GM23338 (cell line): Measurements from ENCODE around the gene MEAK7. TPM values are rescaled to one million over a fixed set of nuclear protein-coding genes. Genes with fewer than 3 reads are reported as not detected.

ENCODE experiments used
- ATAC-seq: fragments of 200-7000 bp; cut with Tn5 transposase; 3 replicates; pipeline ENCODE4 v1.9.1; 2020
- DNase-seq: peaks from one replicate; pipeline ENCODE4 v3.0.0-alpha.2; 2015; ENCODE audit warnings: low spot score
- H2AFZ ChIP-seq: fragments of 200-600 bp; sonication (generic); 2 replicates; pipeline ENCODE4 v1.8.0; 2016; ENCODE audit warnings: antibody characterized with exemption, mild to moderate bottlenecking, moderate library complexity
- H3F3A ChIP-seq: fragments of 200-600 bp; sonication (generic); replicated peaks from 2 replicates; pipeline ENCODE4 v1.8.0; 2017; ENCODE audit warnings: antibody characterized with exemption, mixed run types, low read depth
- H3K27ac ChIP-seq: fragments of 200-600 bp; sonication (generic); 2 replicates; pipeline ENCODE4 v1.6.1; 2016; ENCODE audit warnings: low read depth
- H3K27me3 ChIP-seq: fragments of 200-600 bp; sonication (generic); 2 replicates; pipeline ENCODE4 v1.8.0; 2016; ENCODE audit warnings: mild to moderate bottlenecking, mixed run types, moderate library complexity; ENCODE audit not compliant: insufficient read depth
- H3K36me3 ChIP-seq: fragments of 200-600 bp; sonication (generic); 2 replicates; pipeline ENCODE4 v1.8.0; 2016; ENCODE audit warnings: mild to moderate bottlenecking; ENCODE audit not compliant: insufficient read depth
- H3K4me1 ChIP-seq: fragments of 200-600 bp; sonication (generic); 2 replicates; pipeline ENCODE4 v1.8.0; 2016; ENCODE audit warnings: mild to moderate bottlenecking, moderate library complexity; ENCODE audit not compliant: insufficient read depth
- H3K4me2 ChIP-seq: fragments of 200-600 bp; sonication (generic); 2 replicates; pipeline ENCODE4 v1.7.1; 2017; ENCODE audit warnings: mixed run types
- H3K4me3 ChIP-seq: fragments of 200-600 bp; sonication (generic); 2 replicates; pipeline ENCODE4 v1.6.1; 2016; ENCODE audit warnings: mixed run types
- H3K79me2 ChIP-seq: fragments of 200-600 bp; sonication (generic); replicated peaks from 2 replicates; pipeline ENCODE4 v1.8.0; 2017; ENCODE audit warnings: mild to moderate bottlenecking; ENCODE audit not compliant: insufficient read depth
- H3K9me2 ChIP-seq: fragments of 200-600 bp; sonication (generic); 2 replicates; pipeline ENCODE4 v1.8.0; 2017; ENCODE audit not compliant: insufficient read depth
- H4K20me1 ChIP-seq: fragments of 200-600 bp; sonication (generic); replicated peaks from 2 replicates; pipeline ENCODE4 v1.8.0; 2017; ENCODE audit warnings: mild to moderate bottlenecking; ENCODE audit not compliant: insufficient read depth
- H3K27ac Mint-ChIP-seq: 2 replicates; pipeline ENCODE4 v1.8.0; 2020; ENCODE audit warnings: inconsistent platforms, mild to moderate bottlenecking, moderate library complexity, mixed read lengths
- H3K27me3 Mint-ChIP-seq: 3 replicates; pipeline ENCODE4 v1.8.0; 2022; ENCODE audit warnings: low read depth, mild to moderate bottlenecking, moderate library complexity, mixed read lengths, inconsistent platforms; ENCODE audit not compliant: insufficient read depth, poor library complexity
- H3K36me3 Mint-ChIP-seq: 3 replicates; pipeline ENCODE4 v1.8.0; 2021; ENCODE audit warnings: low read depth, mild to moderate bottlenecking, inconsistent platforms, moderate library complexity, mixed read lengths
- H3K4me1 Mint-ChIP-seq: 3 replicates; pipeline ENCODE4 v1.8.0; 2020; ENCODE audit warnings: mild to moderate bottlenecking, inconsistent platforms, mixed read lengths
- H3K4me3 Mint-ChIP-seq: 3 replicates; pipeline ENCODE4 v1.8.0; 2021; ENCODE audit warnings: moderate library complexity, mild to moderate bottlenecking, inconsistent platforms, mixed read lengths
- H3K9me3 Mint-ChIP-seq: 3 replicates; pipeline ENCODE4 v1.8.0; 2020; ENCODE audit warnings: moderate library complexity, mild to moderate bottlenecking, inconsistent platforms, mixed read lengths
- STAT1 ChIP-seq: IDR thresholded peaks from one replicate; pipeline ENCODE4 v1.6.1; 2016; ENCODE audit warnings: antibody characterized with exemption; ENCODE audit not compliant: unreplicated experiment
- polyA plus RNA-seq: library from polyadenylated mRNA; unstranded; fragments of >200 nt; fragmentation: Nextera tagmentation; extraction: Ambion mirVana; gene quantifications from 2 replicates; pipeline ENCODE4 v1.2.1, GENCODE V29; 2016
- total RNA-seq: library from RNA; depleted of rRNA; stranded (reverse); fragments of >200 nt; shearing (Covaris generic); gene quantifications from 2 replicates; pipeline ENCODE4 v1.2.3, GENCODE V29; 2014
- TF ChIP-seq, protein P1 (sequence below): fragments of 250-450 bp; sonication (Bioruptor Pico); IDR thresholded peaks from 2 replicates; pipeline ENCODE4 v1.5.0; 2020; ENCODE audit warnings: mild to moderate bottlenecking, moderate library complexity
- TF ChIP-seq, protein P2 (sequence below): IDR thresholded peaks from one replicate; pipeline ENCODE4 v1.6.1; 2018; ENCODE audit warnings: antibody characterized with exemption; ENCODE audit not compliant: unreplicated experiment

MEAK7 gene
- total and polyA plus RNA-seq, 2 experiments from 2014 or later = 7.5 to 17.2 TPM

DNA sequence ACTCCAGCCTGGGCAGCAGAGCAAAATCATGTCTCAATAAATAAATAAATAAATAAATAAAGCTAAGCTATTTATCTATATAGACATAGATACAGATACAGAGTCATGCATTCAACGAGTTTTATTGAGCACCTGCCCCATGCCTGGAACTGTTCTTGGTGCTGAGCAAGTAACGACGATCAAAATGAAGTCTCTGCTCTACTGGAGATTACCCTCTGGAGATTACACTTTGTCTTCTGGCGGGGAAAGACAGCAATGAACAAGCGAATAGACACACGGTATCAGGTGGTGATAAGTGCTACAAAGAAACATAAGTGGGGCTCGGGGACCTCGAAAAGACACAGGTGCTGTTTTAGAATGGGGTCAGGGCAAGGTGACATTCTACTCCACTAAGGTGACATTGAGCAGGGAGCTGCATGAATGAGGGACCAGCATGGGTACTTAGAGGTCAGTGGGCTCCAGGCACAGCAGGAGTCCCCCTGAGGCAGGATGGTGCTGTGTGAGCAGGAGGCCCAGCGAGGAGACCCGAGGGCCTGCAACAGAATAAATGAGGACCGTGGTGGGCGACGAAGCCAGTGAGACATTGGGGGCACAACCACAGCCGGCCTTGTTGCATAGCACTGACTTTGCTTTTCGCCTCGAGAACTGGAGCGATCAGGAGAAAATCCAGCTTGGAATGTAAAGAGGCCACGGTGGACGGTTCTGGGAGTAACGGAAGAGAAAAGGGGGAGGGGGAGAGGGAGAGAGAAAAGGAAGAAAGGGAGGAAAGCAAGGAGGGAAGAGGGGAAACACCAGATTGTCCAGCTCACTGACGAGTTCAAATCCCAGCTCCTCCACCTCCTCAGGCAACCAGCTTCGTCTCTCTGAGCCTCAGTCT, 42.4 kb upstream of the MEAK7 start:
- TF ChIP-seq, protein P1, sequence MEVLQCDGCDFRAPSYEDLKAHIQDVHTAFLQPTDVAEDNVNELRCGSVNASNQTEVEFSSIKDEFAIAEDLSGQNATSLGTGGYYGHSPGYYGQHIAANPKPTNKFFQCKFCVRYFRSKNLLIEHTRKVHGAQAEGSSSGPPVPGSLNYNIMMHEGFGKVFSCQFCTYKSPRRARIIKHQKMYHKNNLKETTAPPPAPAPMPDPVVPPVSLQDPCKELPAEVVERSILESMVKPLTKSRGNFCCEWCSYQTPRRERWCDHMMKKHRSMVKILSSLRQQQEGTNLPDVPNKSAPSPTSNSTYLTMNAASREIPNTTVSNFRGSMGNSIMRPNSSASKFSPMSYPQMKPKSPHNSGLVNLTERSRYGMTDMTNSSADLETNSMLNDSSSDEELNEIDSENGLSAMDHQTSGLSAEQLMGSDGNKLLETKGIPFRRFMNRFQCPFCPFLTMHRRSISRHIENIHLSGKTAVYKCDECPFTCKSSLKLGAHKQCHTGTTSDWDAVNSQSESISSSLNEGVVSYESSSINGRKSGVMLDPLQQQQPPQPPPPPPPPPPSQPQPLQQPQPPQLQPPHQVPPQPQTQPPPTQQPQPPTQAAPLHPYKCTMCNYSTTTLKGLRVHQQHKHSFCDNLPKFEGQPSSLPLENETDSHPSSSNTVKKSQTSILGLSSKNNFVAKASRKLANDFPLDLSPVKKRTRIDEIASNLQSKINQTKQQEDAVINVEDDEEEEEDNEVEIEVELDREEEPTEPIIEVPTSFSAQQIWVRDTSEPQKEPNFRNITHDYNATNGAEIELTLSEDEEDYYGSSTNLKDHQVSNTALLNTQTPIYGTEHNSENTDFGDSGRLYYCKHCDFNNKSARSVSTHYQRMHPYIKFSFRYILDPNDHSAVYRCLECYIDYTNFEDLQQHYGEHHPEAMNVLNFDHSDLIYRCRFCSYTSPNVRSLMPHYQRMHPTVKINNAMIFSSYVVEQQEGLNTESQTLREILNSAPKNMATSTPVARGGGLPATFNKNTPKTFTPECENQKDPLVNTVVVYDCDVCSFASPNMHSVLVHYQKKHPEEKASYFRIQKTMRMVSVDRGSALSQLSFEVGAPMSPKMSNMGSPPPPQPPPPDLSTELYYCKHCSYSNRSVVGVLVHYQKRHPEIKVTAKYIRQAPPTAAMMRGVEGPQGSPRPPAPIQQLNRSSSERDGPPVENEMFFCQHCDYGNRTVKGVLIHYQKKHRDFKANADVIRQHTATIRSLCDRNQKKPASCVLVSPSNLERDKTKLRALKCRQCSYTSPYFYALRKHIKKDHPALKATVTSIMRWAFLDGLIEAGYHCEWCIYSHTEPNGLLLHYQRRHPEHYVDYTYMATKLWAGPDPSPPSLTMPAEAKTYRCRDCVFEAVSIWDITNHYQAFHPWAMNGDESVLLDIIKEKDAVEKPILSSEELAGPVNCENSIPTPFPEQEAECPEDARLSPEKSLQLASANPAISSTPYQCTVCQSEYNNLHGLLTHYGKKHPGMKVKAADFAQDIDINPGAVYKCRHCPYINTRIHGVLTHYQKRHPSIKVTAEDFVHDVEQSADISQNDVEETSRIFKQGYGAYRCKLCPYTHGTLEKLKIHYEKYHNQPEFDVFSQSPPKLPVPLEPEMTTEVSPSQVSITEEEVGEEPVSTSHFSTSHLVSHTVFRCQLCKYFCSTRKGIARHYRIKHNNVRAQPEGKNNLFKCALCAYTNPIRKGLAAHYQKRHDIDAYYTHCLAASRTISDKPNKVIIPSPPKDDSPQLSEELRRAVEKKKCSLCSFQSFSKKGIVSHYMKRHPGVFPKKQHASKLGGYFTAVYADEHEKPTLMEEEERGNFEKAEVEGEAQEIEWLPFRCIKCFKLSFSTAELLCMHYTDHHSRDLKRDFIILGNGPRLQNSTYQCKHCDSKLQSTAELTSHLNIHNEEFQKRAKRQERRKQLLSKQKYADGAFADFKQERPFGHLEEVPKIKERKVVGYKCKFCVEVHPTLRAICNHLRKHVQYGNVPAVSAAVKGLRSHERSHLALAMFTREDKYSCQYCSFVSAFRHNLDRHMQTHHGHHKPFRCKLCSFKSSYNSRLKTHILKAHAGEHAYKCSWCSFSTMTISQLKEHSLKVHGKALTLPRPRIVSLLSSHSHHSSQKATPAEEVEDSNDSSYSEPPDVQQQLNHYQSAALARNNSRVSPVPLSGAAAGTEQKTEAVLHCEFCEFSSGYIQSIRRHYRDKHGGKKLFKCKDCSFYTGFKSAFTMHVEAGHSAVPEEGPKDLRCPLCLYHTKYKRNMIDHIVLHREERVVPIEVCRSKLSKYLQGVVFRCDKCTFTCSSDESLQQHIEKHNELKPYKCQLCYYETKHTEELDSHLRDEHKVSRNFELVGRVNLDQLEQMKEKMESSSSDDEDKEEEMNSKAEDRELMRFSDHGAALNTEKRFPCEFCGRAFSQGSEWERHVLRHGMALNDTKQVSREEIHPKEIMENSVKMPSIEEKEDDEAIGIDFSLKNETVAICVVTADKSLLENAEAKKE (CRISPR knock-in tag) = no peak
- TF ChIP-seq STAT1 = no peak
- TF ChIP-seq, protein P2, sequence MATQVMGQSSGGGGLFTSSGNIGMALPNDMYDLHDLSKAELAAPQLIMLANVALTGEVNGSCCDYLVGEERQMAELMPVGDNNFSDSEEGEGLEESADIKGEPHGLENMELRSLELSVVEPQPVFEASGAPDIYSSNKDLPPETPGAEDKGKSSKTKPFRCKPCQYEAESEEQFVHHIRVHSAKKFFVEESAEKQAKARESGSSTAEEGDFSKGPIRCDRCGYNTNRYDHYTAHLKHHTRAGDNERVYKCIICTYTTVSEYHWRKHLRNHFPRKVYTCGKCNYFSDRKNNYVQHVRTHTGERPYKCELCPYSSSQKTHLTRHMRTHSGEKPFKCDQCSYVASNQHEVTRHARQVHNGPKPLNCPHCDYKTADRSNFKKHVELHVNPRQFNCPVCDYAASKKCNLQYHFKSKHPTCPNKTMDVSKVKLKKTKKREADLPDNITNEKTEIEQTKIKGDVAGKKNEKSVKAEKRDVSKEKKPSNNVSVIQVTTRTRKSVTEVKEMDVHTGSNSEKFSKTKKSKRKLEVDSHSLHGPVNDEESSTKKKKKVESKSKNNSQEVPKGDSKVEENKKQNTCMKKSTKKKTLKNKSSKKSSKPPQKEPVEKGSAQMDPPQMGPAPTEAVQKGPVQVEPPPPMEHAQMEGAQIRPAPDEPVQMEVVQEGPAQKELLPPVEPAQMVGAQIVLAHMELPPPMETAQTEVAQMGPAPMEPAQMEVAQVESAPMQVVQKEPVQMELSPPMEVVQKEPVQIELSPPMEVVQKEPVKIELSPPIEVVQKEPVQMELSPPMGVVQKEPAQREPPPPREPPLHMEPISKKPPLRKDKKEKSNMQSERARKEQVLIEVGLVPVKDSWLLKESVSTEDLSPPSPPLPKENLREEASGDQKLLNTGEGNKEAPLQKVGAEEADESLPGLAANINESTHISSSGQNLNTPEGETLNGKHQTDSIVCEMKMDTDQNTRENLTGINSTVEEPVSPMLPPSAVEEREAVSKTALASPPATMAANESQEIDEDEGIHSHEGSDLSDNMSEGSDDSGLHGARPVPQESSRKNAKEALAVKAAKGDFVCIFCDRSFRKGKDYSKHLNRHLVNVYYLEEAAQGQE = no peak
- Mint-ChIP-seq H3K27ac (no peak overlapping the region), H3K27me3 (peaks cover 17% of the 10 kb centered on the region), H3K9me3 (no peaks in the 10 kb centered on the region), H3K4me3 (no peak overlapping the region; the same call in 2 of the 3 replicates), H3K4me1 (peaks cover 30% of the 10 kb centered on the region), H3K36me3 (no peaks in the 10 kb centered on the region)
- Histone ChIP-seq H3K36me3 (no peaks in the 10 kb centered on the region), H4K20me1 (no peaks in the 10 kb centered on the region; the same call in 1 of the 2 replicates), H3K27ac (no peak overlapping the region), H3K79me2 (no peaks in the 10 kb centered on the region), H3F3A (0 out of 2 replicates have a peak, but pooled peaks cover 2% of the 10 kb centered on the region), H3K27me3 (no peaks in the 10 kb centered on the region), H3K9me2 (no peaks in the 10 kb centered on the region), H3K4me2 (peak overlapping the region; percentile 58; the same call in 1 of the 2 replicates), H3K4me3 (no peak overlapping the region), H3K4me1 (peaks cover 9% of the 10 kb centered on the region; the same call in 1 of the 2 replicates), H2AFZ (peak overlapping the region; percentile 90)
- peak; percentile 11; the same call in 2 of the 3 replicates for ATAC-seq
- DNase-seq = no peak
